ENCODE results near the gene SPDYE16. TPM values are rescaled to one million over a fixed set of nuclear protein-coding genes. Genes with fewer than 3 reads are reported as not detected.
"Not testable (repeated sequence)": the region's sequence is repeated elsewhere in the genome, so short reads cannot be mapped to it uniquely, and the experiment has no call there.

Gene SPDYE16
- total and polyA plus RNA-seq, 9 donors: 0.11 to 1.7 (median 0.62) TPM

GRCh38 chr7:76572296-76572695 is 29.2 kb upstream of the SPDYE16 start:
- intact Hi-C loops (cut with DNase I); H3K4me3 ChIP-seq; H3K27me3 ChIP-seq; H3K9me3 ChIP-seq; H3K36me3 ChIP-seq; H3K4me1 ChIP-seq (ENCODE audit: insufficient read depth); H3K27ac ChIP-seq; DNase-seq: not testable (repeated sequence)
- 31 to 61% (median 46%) methylated on average over 3 of the region's 3 CpGs for WGBS, 3 donors

DNA sequence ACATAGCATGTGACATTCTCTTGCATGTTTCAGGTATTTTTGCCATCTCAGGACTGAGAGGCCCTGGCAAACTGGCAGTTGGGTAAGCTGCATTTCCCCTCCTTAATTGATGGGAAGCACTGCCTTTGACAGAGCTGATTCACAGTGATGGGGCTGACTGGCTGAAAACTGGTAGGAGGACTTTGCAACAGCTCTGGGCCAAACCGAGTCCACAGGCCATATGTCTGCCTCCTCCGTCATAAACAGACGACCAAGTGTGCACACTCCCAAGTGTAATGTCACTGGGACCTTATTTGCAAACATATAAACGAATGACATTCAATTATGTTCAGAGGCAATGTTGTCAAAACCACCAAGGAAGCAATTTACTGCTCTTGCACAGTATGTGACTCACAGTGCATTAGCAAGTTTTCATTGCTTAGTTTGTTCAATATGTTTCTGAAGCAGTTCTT is 27.3 kb upstream of the SPDYE16 start:
- DNase-seq; H3K27ac ChIP-seq; intact Hi-C loops (cut with DNase I); H3K27me3 ChIP-seq; H3K36me3 ChIP-seq; H3K4me1 ChIP-seq (ENCODE audit: insufficient read depth); H3K4me3 ChIP-seq; H3K9me3 ChIP-seq: not testable (repeated sequence)
- WGBS, 3 donors: 79 to 93% (median 86%) methylated on average over 4 of the region's 4 CpGs

- H3K27ac ChIP-seq; H3K36me3 ChIP-seq; intact Hi-C loops (cut with DNase I); H3K4me1 ChIP-seq (ENCODE audit: insufficient read depth); H3K27me3 ChIP-seq; H3K9me3 ChIP-seq; DNase-seq; H3K4me3 ChIP-seq: not testable (repeated sequence)
These were observed 25.6 kb upstream of the SPDYE16 start for GRCh38 chr7:76568742-76569141.

DNA sequence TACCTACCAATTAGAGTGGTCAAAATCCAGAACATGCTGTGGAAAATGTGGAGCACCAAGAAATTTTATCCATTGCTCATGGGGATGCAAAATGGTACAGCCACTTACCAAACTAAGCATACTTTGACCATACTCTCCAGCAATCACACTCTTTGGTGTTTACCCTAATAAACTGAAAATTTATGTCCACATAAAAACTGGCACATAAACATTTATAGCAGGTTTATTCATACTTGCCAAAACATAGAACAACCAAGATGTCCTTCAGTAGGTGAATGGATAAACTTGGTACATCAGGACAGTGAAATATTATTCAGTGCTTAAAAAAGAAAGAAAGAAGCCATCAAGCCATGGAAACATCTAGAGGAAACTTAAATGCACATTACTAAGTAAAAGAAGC is 24.7 kb upstream of the SPDYE16 start:
- H3K4me1 ChIP-seq (ENCODE audit: insufficient read depth); H3K27ac ChIP-seq; H3K4me3 ChIP-seq; H3K36me3 ChIP-seq; H3K9me3 ChIP-seq; H3K27me3 ChIP-seq; intact Hi-C loops (cut with DNase I); DNase-seq: not testable (repeated sequence)

DNA sequence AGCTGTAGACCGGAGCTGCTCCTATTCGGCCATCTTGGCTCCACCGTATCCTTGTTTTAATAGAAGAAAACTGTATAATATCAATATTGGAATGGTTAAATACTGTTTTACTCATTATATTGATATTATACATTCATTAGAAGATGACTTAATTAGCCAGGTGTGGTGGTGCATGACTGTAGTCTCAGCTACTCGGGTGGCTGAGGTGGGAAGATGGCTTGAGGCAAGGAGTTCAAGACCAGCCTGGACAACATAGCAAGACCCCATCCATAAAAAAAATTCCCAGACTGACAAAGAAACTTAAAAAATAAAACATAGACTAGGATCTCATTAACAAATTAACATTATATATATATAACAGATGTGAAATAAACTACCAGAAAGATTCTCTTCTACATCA is 24.2 kb upstream of the SPDYE16 start:
- H3K4me1 ChIP-seq (ENCODE audit: insufficient read depth); intact Hi-C loops (cut with DNase I); H3K36me3 ChIP-seq; H3K4me3 ChIP-seq; H3K9me3 ChIP-seq; H3K27me3 ChIP-seq; DNase-seq; H3K27ac ChIP-seq: not testable (repeated sequence)
- 88 to 100% (median 97%) methylated on average over 2 to 4 of the region's 4 CpGs for WGBS, 3 donors

- H3K9me3 ChIP-seq; H3K4me3 ChIP-seq; DNase-seq; H3K27ac ChIP-seq; H3K4me1 ChIP-seq (ENCODE audit: insufficient read depth); H3K27me3 ChIP-seq; H3K36me3 ChIP-seq; intact Hi-C loops (cut with DNase I): not testable (repeated sequence)
- WGBS, 3 donors: 98 to 100% (median 100%) methylated on average over 2 to 3 of the region's 3 CpGs
These were observed 21.9 kb upstream of the SPDYE16 start for GRCh38 chr7:76565001-76565400.

DNA sequence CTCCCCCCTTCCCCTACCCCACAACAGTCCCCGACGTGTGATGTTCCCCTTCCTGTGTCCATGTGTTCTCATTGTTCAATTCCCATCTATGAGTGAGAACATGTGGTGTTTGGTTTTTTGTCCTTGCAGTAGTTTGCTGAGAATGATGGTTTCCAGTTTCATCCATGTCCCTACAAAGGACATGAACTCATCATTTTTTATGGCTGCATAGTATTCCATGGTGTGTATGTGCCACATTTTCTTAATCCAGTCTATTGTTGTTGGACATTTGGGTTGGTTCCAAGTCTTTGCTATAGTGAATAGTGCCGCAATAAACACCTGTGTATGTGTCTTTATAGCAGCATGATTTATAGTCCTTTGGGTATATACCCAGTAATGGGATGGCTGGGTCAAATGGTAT is 18.2 kb upstream of the SPDYE16 start:
- DNase-seq; intact Hi-C loops (cut with DNase I); H3K4me1 ChIP-seq (ENCODE audit: insufficient read depth); H3K4me3 ChIP-seq; H3K9me3 ChIP-seq; H3K27me3 ChIP-seq; H3K27ac ChIP-seq; H3K36me3 ChIP-seq: not testable (repeated sequence)
- 90 to 100% (median 100%) methylated on average over 3 of the region's 3 CpGs for WGBS, 3 donors

DNA sequence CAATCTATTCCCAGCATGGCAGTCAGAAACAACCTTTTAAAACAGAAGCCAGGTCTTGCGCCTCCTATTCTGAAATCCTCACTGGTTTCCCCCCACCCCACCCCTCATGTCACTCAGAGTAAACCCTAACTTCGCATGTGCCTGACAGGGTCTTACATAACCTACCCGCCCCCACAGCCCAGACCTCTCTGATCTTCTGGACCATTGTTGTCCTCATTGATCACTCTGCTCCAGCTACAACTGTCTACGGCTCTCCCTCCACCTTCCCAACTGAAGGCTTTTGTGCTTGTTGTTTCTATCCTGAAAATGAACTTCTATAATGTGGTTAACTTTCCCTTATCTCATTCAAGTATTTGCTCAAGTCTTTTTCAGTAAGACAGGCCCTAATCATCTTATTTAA is 17.1 kb upstream of the SPDYE16 start:
- H3K9me3 ChIP-seq; H3K27ac ChIP-seq; H3K4me3 ChIP-seq; H3K27me3 ChIP-seq; intact Hi-C loops (cut with DNase I); H3K4me1 ChIP-seq (ENCODE audit: insufficient read depth); DNase-seq; H3K36me3 ChIP-seq: not testable (repeated sequence)
- 65 to 76% (median 73%) methylated on average over 3 to 4 of the region's 4 CpGs for WGBS, 3 donors

DNA sequence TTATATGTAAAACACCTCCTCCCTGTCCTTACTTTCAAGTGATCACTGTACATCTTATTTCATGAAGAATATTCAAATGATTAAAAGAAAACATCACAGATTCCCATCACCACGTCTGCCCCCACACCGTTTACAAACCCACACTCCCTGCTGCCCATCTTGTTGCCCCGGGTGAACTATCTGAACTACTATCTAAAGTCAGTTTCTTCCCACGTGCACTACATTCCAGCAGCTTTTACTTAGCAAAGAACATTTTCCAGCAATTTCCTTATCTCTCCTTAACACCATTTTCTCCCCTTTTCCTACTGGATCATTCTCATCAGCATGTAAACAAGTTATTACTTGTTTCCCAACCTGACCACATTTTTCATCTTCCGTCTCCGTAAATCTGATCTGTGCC is 16.6 kb upstream of the SPDYE16 start:
- H3K27ac ChIP-seq; H3K9me3 ChIP-seq; DNase-seq; H3K27me3 ChIP-seq; intact Hi-C loops (cut with DNase I); H3K4me3 ChIP-seq; H3K4me1 ChIP-seq (ENCODE audit: insufficient read depth); H3K36me3 ChIP-seq: not testable (repeated sequence)
- 28 to 40% (median 31%) methylated on average over 6 of the region's 6 CpGs for WGBS, 3 donors

- intact Hi-C loops (cut with DNase I); H3K4me1 ChIP-seq (ENCODE audit: insufficient read depth); H3K36me3 ChIP-seq; H3K27me3 ChIP-seq; H3K27ac ChIP-seq; H3K9me3 ChIP-seq; H3K4me3 ChIP-seq; DNase-seq: not testable (repeated sequence)
- WGBS, 3 donors: 89 to 94% (median 93%) methylated on average over 6 of the region's 6 CpGs
These were observed 8.9 kb upstream of the SPDYE16 start for GRCh38 chr7:76551992-76552391.

GRCh38 chr7:76549855-76550248 is 6.8 kb upstream of the SPDYE16 start:
- intact Hi-C loops (cut with DNase I); H3K9me3 ChIP-seq; H3K27me3 ChIP-seq; H3K4me1 ChIP-seq (ENCODE audit: insufficient read depth); H3K36me3 ChIP-seq: not testable (repeated sequence)
- DNase-seq: peak in 1 of 5 donors; percentile 21
- 0 to 1% (median 0%) methylated on average over 18 to 19 of the region's 19 CpGs for WGBS, 3 donors
- Histone ChIP-seq H3K27ac (peak overlapping the region; percentile 9 to 74), H3K4me3 (peak overlapping the region; percentile 98)
